ENCODE data around the gene ODF2.

DNA sequence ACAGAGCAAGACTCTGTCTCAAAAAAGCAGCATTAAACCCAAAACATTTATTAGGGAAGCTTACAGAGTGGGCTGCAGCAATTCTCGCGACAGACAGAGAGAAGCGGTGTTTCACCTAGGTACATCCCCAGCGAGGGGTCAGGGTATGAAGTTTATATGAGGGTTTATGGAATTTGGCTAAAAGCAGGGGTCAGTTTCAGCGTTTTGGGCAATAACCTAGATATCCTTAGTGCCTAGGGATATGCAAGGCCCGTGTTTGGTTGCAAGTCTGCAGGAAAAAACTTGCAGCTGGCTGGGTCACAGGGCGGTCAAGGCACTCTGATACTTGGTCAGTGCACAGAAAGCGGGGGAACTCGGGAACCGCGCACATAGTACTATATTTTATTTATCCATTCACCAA, 48.1 kb downstream of the ODF2 start:
- TF ChIP-seq, protein P1, sequence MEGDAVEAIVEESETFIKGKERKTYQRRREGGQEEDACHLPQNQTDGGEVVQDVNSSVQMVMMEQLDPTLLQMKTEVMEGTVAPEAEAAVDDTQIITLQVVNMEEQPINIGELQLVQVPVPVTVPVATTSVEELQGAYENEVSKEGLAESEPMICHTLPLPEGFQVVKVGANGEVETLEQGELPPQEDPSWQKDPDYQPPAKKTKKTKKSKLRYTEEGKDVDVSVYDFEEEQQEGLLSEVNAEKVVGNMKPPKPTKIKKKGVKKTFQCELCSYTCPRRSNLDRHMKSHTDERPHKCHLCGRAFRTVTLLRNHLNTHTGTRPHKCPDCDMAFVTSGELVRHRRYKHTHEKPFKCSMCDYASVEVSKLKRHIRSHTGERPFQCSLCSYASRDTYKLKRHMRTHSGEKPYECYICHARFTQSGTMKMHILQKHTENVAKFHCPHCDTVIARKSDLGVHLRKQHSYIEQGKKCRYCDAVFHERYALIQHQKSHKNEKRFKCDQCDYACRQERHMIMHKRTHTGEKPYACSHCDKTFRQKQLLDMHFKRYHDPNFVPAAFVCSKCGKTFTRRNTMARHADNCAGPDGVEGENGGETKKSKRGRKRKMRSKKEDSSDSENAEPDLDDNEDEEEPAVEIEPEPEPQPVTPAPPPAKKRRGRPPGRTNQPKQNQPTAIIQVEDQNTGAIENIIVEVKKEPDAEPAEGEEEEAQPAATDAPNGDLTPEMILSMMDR (IDR thresholded peaks at IDR 0.05; ENCODE audit: low read depth, low read length) = no peak
- TF ChIP-seq, protein P2, sequence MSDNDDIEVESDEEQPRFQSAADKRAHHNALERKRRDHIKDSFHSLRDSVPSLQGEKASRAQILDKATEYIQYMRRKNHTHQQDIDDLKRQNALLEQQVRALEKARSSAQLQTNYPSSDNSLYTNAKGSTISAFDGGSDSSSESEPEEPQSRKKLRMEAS (IDR thresholded peaks at IDR 0.05; ENCODE audit: low read depth, low read length) = no peak
- TF ChIP-seq POLR2A (IDR thresholded peaks at IDR 0.05; ENCODE audit: extremely low read depth, insufficient read length) = no peak

Data from NB4 (cell line).